ENCODE results near the gene SLC2A11. TPM values are rescaled to one million over a fixed set of nuclear protein-coding genes. Genes with fewer than 3 reads are reported as not detected.

Gene SLC2A11
- total and polyA plus RNA-seq, 9 of the 15 experiments (the other 6 are each of a cell fraction or from before 2014, with no cell fraction given): 0.44 to 2.7 (median 2.1) TPM

DNA sequence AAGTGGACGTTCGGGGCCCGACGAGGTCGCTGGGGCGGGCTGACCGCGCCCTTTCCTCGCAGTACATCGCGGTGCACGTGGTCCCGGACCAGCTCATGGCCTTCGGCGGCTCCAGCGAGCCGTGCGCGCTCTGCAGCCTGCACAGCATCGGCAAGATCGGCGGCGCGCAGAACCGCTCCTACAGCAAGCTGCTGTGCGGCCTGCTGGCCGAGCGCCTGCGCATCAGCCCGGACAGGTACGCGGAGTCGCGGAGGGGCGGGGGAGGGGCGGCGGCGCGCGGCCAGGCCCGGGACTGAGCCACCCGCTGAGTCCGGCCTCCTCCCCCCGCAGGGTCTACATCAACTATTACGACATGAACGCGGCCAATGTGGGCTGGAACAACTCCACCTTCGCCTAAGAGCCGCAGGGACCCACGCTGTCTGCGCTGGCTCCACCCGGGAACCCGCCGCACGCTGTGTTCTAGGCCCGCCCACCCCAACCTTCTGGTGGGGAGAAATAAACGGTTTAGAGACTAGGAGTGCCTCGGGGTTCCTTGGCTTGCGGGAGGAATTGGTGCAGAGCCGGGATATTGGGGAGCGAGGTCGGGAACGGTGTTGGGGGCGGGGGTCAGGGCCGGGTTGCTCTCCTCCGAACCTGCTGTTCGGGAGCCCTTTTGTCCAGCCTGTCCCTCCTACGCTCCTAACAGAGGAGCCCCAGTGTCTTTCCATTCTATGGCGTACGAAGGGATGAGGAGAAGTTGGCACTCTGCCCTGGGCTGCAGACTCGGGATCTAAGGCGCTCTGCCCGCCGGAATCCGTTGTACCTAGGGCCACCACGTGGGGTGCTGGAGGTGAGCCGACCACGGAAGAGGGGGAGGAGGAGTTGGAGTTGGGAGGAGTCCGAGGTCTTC lies 37.3 kb downstream of the SLC2A11 start (continued):
- TF ChIP-seq, protein P1, sequence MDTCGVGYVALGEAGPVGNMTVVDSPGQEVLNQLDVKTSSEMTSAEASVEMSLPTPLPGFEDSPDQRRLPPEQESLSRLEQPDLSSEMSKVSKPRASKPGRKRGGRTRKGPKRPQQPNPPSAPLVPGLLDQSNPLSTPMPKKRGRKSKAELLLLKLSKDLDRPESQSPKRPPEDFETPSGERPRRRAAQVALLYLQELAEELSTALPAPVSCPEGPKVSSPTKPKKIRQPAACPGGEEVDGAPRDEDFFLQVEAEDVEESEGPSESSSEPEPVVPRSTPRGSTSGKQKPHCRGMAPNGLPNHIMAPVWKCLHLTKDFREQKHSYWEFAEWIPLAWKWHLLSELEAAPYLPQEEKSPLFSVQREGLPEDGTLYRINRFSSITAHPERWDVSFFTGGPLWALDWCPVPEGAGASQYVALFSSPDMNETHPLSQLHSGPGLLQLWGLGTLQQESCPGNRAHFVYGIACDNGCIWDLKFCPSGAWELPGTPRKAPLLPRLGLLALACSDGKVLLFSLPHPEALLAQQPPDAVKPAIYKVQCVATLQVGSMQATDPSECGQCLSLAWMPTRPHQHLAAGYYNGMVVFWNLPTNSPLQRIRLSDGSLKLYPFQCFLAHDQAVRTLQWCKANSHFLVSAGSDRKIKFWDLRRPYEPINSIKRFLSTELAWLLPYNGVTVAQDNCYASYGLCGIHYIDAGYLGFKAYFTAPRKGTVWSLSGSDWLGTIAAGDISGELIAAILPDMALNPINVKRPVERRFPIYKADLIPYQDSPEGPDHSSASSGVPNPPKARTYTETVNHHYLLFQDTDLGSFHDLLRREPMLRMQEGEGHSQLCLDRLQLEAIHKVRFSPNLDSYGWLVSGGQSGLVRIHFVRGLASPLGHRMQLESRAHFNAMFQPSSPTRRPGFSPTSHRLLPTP (IDR thresholded peaks at IDR 0.05; ENCODE audit: borderline replicate concordance, extremely low read depth, insufficient read length): no peak
- TF ChIP-seq, protein P2, sequence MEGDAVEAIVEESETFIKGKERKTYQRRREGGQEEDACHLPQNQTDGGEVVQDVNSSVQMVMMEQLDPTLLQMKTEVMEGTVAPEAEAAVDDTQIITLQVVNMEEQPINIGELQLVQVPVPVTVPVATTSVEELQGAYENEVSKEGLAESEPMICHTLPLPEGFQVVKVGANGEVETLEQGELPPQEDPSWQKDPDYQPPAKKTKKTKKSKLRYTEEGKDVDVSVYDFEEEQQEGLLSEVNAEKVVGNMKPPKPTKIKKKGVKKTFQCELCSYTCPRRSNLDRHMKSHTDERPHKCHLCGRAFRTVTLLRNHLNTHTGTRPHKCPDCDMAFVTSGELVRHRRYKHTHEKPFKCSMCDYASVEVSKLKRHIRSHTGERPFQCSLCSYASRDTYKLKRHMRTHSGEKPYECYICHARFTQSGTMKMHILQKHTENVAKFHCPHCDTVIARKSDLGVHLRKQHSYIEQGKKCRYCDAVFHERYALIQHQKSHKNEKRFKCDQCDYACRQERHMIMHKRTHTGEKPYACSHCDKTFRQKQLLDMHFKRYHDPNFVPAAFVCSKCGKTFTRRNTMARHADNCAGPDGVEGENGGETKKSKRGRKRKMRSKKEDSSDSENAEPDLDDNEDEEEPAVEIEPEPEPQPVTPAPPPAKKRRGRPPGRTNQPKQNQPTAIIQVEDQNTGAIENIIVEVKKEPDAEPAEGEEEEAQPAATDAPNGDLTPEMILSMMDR (IDR thresholded peaks at IDR 0.05 in 2 of 3, conservative IDR thresholded peaks at IDR 0.05 in 1 of 3; ENCODE audit: insufficient read depth in 2 of 3, low read depth in 1 of 3, low read length in 3 of 3): peak; percentile 48 to 62 (median 56)
- TF ChIP-seq, protein P3, sequence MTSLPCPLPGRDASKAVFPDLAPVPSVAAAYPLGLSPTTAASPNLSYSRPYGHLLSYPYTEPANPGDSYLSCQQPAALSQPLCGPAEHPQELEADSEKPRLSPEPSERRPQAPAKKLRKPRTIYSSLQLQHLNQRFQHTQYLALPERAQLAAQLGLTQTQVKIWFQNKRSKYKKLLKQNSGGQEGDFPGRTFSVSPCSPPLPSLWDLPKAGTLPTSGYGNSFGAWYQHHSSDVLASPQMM (CRISPR knock-in tag; IDR thresholded peaks at IDR 0.05): no peak
- TF ChIP-seq, protein P4, sequence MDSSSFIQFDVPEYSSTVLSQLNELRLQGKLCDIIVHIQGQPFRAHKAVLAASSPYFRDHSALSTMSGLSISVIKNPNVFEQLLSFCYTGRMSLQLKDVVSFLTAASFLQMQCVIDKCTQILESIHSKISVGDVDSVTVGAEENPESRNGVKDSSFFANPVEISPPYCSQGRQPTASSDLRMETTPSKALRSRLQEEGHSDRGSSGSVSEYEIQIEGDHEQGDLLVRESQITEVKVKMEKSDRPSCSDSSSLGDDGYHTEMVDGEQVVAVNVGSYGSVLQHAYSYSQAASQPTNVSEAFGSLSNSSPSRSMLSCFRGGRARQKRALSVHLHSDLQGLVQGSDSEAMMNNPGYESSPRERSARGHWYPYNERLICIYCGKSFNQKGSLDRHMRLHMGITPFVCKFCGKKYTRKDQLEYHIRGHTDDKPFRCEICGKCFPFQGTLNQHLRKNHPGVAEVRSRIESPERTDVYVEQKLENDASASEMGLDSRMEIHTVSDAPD (CRISPR knock-in tag; IDR thresholded peaks at IDR 0.05): no peak
